Transverse colon (tissue), 4 donors: ENCODE data around the gene SLC16A12.

Experiments used
- POLR2A ChIP-seq: fragments of 450-650 bp; IDR thresholded peaks from one replicate; pipeline ENCODE4 v1.6.1; 2016; ENCODE audit warnings: antibody characterized with exemption, mild to moderate bottlenecking, moderate library complexity
- POLR2AphosphoS5 ChIP-seq, 3 donors: sonication (generic); formaldehyde crosslinking; IDR thresholded peaks; one replicate each; pipeline ENCODE4 v1.6.1; 2016; ENCODE audit warnings: antibody characterized with exemption in 3 of 3
- TF ChIP-seq, protein P1 (sequence below), 5 experiments: fragments of 200-600 bp in 3 of 5; fragments of 450-650 bp in 2 of 5; sonication (generic) in 3 of 5; IDR thresholded peaks; 1 replicate in 2 of 5; 2 replicates in 3 of 5; pipeline ENCODE4 v1.5.1; 2016 to 2017; ENCODE audit warnings: antibody characterized with exemption in 5 of 5, inconsistent platforms in 3 of 5, mild to moderate bottlenecking in 2 of 5, moderate library complexity in 1 of 5

DNA sequence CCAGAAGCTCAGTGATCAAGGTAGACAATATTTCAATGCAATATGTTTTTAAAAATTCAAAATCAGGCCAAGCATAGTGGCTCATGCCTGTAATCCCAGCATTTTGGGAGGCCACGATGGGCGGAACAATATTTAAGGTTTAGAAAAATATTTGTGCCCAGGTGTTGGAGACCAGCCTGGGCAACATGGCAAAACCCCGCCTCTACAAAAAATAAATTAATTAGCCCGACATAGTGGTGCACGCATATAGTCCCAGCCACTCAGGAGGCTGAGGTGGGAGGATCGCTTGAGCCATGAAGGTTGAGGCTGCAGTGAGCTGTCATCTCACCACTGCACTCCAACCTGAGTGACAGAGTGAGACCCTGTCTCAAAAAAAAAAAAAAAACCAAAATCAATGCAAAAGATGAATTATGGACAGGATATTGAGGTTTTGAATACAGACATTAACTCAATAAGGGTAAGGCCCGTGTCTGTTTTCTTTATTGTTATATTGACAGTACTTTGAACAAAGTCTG lies 121.9 kb downstream of the SLC16A12 start:
- TF ChIP-seq POLR2AphosphoS5 (IDR thresholded peaks at IDR 0.05) (no peak), POLR2A (no peak)
- TF ChIP-seq, protein P1, sequence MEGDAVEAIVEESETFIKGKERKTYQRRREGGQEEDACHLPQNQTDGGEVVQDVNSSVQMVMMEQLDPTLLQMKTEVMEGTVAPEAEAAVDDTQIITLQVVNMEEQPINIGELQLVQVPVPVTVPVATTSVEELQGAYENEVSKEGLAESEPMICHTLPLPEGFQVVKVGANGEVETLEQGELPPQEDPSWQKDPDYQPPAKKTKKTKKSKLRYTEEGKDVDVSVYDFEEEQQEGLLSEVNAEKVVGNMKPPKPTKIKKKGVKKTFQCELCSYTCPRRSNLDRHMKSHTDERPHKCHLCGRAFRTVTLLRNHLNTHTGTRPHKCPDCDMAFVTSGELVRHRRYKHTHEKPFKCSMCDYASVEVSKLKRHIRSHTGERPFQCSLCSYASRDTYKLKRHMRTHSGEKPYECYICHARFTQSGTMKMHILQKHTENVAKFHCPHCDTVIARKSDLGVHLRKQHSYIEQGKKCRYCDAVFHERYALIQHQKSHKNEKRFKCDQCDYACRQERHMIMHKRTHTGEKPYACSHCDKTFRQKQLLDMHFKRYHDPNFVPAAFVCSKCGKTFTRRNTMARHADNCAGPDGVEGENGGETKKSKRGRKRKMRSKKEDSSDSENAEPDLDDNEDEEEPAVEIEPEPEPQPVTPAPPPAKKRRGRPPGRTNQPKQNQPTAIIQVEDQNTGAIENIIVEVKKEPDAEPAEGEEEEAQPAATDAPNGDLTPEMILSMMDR (IDR thresholded peaks at IDR 0.05), result no peak
